Activated gamma-delta T cell treated with anti-CD3 and anti-CD28 coated beads, Interleukin-2, amount 50 U/mL, for 16 hours (primary cell): ENCODE results near the gene SULT1C3.

Source experiments
- DNase-seq: peaks from one replicate; pipeline ENCODE4 v3.0.0-alpha.2; 2020; ENCODE audit warnings: low read depth

Gene SULT1C3

GRCh38 chr2:108239786-108240185 is at the start of gene SULT1C3:
TSS of gene SULT1C3 (plus strand) at chr2:108239968. CDS start at chr2:108247195, 7,227 bp downstream.
- no peak for DNase-seq

- DNase-seq = no peak
These were observed 46.5 kb upstream of the SULT1C3 start for GRCh38 chr2:108193251-108193650.

GRCh38 chr2:108194409-108195132 is 45.2 kb upstream of the SULT1C3 start:
- no peak for DNase-seq

GRCh38 chr2:108195133-108195439 is 44.7 kb upstream of the SULT1C3 start:
- no peak for DNase-seq

- DNase-seq = no peak
These were observed 40.0 kb upstream of the SULT1C3 start for GRCh38 chr2:108199726-108200125.

- no peak for DNase-seq
These were observed 39.2 kb upstream of the SULT1C3 start for GRCh38 chr2:108200569-108200968.

GRCh38 chr2:108212671-108213070 is 27.1 kb upstream of the SULT1C3 start:
- DNase-seq = no peak

GRCh38 chr2:108215794-108216211 is 24.0 kb upstream of the SULT1C3 start:
- no peak for DNase-seq

- no peak for DNase-seq
These were observed 22.6 kb upstream of the SULT1C3 start for GRCh38 chr2:108217211-108217610.

- no peak for DNase-seq
These were observed 20.1 kb upstream of the SULT1C3 start for GRCh38 chr2:108219688-108220087.

GRCh38 chr2:108220191-108220590 is 19.6 kb upstream of the SULT1C3 start:
- no peak for DNase-seq

GRCh38 chr2:108220942-108221541 is 18.7 kb upstream of the SULT1C3 start:
- no peak for DNase-seq

GRCh38 chr2:108222261-108222660 is 17.5 kb upstream of the SULT1C3 start:
- DNase-seq = no peak

- no peak for DNase-seq
These were observed 16.2 kb upstream of the SULT1C3 start for GRCh38 chr2:108223573-108223972.

- DNase-seq = no peak
These were observed 15.7 kb upstream of the SULT1C3 start for GRCh38 chr2:108224022-108224421.

- DNase-seq = no peak
These were observed 13.2 kb upstream of the SULT1C3 start for GRCh38 chr2:108226564-108226963.

- DNase-seq = no peak
These were observed 11.8 kb upstream of the SULT1C3 start for GRCh38 chr2:108228006-108228405.

GRCh38 chr2:108228537-108228936 is 11.2 kb upstream of the SULT1C3 start:
- DNase-seq = no peak

- no peak for DNase-seq
These were observed 9.9 kb upstream of the SULT1C3 start for GRCh38 chr2:108229875-108230274.

- DNase-seq = no peak
These were observed 4.2 kb upstream of the SULT1C3 start for GRCh38 chr2:108235577-108235976.

- DNase-seq = no peak
These were observed 3.0 kb upstream of the SULT1C3 start for GRCh38 chr2:108236676-108237335.

- DNase-seq = no peak
These were observed 1.2 kb downstream of the SULT1C3 start for GRCh38 chr2:108240966-108241365.

- DNase-seq = no peak
These were observed 3.8 kb downstream of the SULT1C3 start for GRCh38 chr2:108243566-108243965.
